ENCODE results near the gene BST1.

Gene BST1

GRCh38 chr4:15771216-15772058, 68.6 kb downstream of the BST1 start:
- no peak overlapping the region for H3K27ac ChIP-seq
- TF ChIP-seq CTCF (conservative IDR thresholded peaks at IDR 0.05): no peak
- TF ChIP-seq ZFX (IDR thresholded peaks at IDR 0.05): no peak

- no peak overlapping the region for H3K27ac ChIP-seq
- no peak for TF ChIP-seq CTCF (conservative IDR thresholded peaks at IDR 0.05)
Observed at GRCh38 chr4:15774020-15774420, 71.2 kb downstream of the BST1 start.

GRCh38 chr4:15776871-15777648, 74.2 kb downstream of the BST1 start:
- TF ChIP-seq ZFX (IDR thresholded peaks at IDR 0.05) (no peak), CTCF (conservative IDR thresholded peaks at IDR 0.05) (no peak)
- no peak overlapping the region for H3K27ac ChIP-seq

- TF ChIP-seq ZFX (IDR thresholded peaks at IDR 0.05) (no peak), CTCF (conservative IDR thresholded peaks at IDR 0.05) (no peak)
- no peak overlapping the region for H3K27ac ChIP-seq
Observed at GRCh38 chr4:15777697-15778288, 74.9 kb downstream of the BST1 start.

GRCh38 chr4:15778289-15779241, 75.7 kb downstream of the BST1 start, which contains the start of gene CD38:
Gene CD38 (plus strand): TSS chr4:15778328. CDS start chr4:15778415, 87 bp downstream.
- H3K27ac ChIP-seq: no peak within 1 kb of the TSS
- TF ChIP-seq CTCF (conservative IDR thresholded peaks at IDR 0.05) (no peak), ZFX (IDR thresholded peaks at IDR 0.05) (no peak)

- TF ChIP-seq CTCF (conservative IDR thresholded peaks at IDR 0.05) (peak; percentile 27), ZFX (IDR thresholded peaks at IDR 0.05) (no peak)
- no peak overlapping the region for H3K27ac ChIP-seq
Observed at GRCh38 chr4:15779306-15779705, 76.4 kb downstream of the BST1 start.

Measured in C4-2B (cell line).